IPS-NIHi7 (cell line): Measurements from ENCODE around the gene ARPC5L.
"Not testable (repeated sequence)": the region's sequence is repeated elsewhere in the genome, so short reads cannot be mapped to it uniquely, and the experiment has no call there.

Experiments
- DNase-seq: peaks from one replicate; pipeline ENCODE4 v3.0.0; 2012; ENCODE audit warnings: mixed read lengths; ENCODE audit errors: extremely low spot score

ARPC5L gene

DNA sequence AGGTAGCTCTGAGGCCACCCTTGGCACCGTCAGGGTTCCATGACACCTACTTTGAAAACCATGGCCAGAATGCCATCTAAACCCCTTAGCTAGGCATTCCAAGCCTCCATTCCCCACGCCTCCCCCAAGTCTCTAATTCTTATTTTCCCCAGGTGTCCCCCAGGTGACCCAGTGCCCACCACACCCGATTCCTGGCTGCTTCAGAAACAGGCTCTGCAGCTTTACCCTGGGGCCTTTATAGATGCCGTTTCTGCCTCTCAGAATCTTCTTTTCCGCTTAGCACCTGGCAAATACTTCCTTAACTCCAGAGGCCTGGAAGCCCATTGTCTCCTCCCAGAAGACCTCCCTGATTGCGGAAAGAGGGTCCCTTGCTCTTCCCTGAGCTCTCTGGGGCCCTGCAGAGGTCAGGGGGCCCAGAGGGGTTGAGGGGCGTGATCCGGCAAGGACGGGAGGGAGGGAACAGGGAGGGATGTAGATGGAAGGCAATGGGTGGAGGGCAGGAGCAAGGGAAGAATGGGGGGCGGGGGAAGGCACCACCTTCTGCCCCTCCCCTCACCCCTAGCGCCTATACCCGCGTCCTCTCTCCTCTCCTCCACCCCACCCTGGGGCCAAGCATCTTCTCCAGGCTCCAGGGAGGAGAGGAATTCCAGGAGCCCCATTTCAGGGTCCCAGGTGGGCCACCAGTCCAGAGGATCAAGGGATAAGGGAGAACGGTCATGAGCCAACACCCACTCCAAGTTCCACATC lies 20.7 kb upstream of the ARPC5L start:
- no peak for DNase-seq

DNA sequence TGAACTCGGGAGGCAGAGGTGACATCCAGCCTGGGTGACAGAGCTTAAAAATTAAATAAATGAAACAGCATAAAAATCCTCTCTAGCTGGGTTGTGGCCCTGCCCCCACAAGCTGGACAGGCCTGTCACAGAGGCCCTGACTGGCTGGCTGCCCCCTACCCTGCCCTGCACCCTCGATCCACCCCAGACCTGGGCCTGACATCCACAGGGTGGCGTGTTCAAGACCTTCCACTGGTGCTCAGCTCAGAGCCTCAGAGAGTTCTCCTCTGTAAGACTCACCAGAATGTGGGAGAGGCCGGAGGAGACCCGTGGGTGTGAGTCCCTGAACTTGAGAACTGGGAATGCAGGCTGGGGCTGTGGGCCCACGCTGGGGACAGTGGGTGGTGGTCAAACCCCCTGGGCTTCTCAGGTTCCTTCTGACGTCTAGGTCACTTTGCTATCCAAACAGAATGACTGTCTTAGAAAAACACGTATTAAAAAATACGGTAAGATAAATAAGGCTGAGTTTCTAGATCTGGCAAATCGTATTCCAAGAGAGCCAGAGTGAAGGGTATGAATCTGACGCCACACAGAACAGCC lies 18.4 kb upstream of the ARPC5L start:
- no peak for DNase-seq

DNA sequence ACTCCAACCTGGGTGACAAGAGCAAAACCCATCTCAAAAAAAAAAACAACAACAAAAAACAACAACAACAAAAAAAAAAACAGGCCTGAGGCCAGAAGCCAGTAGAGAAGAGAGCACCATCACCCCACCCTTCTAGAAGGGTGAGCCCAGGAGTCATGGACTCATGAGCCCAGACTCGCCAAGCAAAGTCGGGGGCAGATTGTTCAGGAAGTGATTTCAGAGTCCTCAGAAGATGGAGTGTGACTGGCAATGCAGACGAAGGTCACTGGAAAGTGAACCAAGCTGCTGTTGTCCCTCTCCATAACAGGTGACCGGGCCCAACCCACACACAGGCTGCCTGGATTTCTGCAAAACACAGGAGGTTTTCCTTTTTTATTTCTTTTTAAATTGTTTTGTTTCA lies 17.6 kb upstream of the ARPC5L start:
- DNase-seq, result no peak

DNA sequence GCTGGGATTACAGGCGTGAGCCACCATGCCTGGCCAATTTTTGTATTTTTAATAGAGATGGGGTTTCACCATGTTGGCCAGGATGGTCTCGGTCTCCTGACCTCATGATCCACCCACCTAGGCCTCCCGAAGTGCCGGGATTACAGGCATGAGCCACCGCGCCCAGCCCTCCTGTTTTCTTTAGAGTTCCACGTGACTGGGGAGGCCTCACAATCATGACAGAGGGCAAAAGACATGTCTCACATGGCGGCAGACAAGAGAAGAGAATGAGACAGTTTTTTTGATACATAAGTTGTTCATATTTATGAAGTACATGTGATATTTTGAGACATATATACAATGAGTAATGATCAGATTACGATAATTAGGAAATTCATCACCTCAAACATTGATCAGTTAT lies 15.5 kb upstream of the ARPC5L start:
- DNase-seq, result not testable (repeated sequence)

DNA sequence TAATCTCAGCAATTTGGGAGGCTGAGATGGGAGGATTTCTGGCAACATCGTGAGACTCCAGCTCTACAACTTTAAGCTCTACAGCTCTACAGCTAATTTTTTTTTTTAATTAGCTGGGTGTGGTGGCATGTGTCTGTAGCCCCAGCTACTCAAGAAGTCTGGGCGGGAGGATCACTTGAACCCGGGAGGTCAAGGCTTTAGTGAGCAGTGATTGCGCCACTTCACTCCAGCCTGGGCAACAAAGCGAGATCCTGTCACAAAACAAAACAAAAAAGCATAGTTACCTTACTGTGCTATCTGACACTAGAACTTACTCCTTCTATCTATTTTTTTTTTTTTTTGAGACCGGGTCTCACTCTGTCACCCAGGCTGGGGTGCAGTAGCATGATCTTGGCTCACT lies 15.0 kb upstream of the ARPC5L start:
- DNase-seq, result no peak

DNA sequence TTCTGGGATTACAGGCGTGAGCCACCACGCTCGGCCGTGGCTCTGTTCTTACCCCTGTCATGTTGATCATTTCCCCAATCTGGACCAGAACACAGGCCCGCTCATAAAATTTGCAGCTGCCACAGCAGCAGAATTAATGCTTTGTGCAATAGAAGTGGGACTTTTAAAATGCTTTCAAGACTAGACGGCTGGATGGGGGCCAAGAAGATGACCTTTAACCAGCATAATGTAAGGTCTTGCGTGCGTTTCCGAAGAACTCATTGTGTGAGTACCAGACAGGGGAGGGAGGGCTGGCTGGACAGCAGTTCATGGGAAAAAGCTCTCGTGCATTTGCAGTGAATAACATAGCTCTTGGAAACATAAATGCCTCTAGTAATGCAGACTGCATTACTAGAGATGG lies 12.1 kb upstream of the ARPC5L start:
- no peak for DNase-seq

DNA sequence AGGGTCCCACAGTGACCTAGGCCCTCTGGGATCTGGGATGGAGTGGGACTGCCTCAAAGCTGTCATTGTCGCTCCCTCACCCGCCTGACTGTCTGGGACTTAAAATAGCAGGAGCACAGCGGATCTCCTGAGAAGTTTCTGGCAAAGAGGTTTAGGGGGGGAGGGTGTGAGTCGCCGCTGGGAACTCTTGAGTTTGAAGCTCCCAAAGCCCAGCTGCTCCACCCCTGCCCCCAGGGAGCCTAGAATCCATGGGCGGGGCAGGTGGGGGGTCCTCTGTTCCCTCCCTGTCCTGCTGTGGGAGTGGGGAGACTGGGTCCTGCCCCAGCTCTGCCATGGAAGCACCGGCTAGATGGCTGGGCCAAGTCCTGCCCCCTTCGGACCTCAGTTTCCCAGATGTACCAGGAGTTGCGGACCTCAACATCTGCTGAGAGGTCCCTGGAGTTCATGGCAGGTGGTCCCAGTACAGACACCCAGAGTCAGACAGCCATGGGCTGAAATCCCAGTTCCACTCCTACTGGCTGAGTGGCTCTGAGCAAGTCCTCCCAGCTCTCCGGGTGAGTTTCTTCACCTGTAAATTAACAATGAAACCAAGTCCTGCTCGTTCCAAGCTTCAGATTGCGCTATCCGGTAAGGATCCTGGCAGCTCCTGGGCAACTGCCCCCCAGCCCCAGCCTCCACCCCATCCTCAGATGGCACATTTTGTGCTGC lies 9.7 kb upstream of the ARPC5L start:
- no peak for DNase-seq

DNA sequence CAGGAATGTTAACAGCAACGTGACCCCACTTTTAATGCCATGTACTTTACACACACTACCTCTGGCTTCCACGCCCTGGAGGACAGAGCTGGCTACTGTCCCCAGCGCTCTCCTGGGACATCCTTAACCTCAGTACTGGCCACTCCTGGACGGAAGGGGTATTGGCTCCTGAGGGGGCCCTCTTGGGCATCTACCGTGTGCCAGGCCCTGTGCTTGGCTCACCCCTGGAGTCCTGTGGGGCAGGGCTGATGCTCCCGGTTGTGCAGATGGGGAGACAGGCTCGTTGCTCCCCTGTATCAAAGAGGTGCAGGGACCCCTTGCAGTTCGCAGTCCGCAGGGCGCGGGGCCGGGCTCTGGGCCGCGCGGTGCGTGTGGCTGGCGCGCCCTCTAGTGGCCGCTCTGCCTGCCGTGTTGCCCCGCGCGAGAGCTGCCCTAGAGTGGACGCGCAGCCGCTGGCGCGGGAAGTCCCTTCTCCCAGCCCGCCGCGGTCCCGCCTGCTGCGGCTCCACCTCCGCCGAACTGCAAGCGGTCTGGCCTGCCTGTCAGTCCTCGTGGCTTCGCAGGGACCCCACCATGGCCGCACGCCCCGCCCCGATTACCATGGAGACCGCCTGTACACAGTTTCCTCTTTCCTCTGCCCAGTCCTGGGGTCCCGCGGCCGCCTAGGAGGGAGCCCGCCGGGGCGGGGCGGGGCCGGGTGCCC lies 8.9 kb upstream of the ARPC5L start, which contains the start of gene WDR38:
WDR38 (plus strand) TSS at position 632 of the 703 bp plus-strand sequence. CDS start 72 bp downstream, outside the sequence.
- peak; percentile 91 for DNase-seq

DNA sequence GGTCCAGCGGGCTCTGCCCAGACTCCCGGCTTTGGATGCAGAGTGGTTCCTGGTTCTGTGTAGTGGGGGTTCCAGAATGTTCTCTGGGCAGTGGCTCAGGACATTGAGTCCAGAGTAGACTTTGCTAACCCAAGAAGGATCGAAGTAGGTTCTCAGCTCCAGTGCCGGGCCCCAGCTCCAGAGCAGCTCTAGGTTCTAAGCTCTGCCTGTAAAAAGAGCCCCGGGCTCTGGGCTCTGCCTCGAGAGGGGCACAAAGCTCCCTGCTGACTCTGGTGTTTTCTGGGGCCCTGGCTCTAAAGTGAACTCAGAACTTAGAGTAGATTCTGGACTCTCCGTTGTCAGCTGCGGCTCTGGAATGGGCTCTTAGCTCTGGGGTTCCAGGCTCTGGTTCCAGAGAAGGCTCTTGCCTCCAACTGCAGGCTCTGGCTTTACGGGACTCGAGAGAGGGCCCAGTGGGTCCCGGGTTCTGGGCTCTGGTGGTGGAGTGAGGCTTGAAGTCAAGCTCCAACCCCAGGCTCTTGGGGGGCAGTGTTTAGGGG lies 8.3 kb upstream of the ARPC5L start:
- no peak for DNase-seq

DNA sequence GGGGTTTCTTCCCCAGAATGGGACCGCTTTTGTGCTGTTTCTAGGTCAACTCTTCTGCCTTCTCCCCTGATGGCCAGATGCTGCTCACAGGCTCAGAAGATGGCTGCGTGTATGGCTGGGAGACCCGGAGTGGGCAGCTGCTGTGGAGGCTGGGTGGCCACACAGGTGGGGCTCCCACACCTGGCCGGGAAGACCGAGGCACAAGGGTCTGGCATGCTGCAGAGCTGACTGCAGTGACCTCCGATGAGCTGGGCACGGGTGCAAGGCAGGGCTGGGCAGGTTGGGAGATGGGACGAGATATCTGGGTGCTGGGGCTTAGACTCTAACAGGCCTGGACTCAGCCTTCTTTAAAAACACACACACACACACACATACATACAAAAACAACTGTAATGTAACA lies 7.8 kb upstream of the ARPC5L start:
- no peak for DNase-seq

DNA sequence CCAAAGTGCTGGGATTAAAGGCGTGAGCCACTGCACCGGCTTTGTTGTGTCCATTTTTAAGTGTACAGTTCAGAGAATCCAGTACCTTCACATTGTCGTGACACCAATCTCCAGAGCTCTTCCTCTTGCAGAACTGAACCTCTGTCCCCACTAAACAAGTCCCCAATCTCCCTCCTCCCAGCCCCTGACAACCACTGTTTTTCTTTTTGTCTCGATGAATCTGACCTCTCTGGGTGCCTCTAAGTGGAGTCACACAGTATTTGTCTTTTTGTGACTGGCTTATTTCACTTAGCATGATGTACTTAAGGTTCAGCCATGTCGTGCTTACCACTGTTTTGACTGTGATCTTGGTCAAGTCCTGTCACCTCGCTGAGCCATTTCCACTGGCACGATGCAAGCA lies 7.1 kb upstream of the ARPC5L start:
- DNase-seq, result no peak

DNA sequence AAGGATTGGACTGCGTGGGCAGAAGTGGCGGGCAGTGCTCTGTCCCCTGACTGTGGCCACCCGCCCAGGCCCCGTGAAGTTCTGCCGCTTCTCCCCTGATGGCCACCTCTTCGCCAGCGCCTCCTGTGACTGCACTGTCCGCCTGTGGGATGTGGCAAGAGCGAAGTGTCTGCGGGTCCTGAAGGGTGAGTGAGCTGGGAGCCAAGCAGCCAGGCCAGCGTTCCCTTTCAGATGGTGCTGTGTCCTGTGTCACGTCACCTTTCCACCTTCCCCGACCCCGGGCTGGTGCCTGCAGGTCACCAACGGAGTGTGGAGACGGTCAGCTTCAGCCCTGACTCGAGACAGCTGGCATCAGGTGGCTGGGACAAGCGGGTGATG lies 6.4 kb upstream of the ARPC5L start:
- no peak for DNase-seq

DNA sequence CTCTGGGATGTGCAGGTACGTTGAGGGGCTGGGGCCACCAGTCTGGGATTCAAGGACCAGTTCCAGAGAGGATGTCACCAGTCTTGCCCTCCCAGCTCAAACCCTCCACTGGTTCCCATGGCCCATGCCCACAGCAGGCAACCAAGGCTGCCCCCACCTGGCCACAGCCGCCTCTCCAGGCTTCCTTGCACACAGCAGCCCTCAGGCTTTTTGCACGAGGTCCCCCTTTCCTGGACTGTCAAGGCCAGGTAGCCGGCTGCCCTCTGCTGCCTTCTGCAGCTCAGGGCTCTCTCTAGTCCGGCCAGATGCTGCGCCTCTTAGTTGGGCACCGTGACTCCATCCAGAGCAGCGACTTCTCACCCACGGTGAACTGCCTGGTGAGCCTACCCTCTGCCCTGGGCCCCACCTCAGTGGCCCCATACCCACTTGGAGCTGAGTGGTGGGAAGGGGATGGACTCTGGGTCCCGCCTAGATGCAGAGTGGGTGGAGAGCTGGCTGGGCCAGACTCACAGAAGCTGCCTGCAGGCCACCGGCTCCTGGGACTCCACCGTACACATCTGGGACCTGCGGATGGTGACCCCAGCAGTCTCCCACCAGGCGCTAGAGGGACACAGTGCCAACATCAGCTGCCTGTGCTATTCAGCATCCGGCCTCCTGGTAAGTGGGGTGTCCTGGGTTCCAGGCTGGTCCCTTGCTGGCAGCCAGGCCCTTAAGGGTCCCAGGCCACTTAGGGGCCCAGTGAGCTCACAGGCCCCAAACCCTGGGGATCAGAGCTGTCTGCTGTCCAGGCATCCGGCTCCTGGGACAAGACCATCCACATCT lies 5.8 kb upstream of the ARPC5L start:
- DNase-seq, result peak; percentile 82

DNA sequence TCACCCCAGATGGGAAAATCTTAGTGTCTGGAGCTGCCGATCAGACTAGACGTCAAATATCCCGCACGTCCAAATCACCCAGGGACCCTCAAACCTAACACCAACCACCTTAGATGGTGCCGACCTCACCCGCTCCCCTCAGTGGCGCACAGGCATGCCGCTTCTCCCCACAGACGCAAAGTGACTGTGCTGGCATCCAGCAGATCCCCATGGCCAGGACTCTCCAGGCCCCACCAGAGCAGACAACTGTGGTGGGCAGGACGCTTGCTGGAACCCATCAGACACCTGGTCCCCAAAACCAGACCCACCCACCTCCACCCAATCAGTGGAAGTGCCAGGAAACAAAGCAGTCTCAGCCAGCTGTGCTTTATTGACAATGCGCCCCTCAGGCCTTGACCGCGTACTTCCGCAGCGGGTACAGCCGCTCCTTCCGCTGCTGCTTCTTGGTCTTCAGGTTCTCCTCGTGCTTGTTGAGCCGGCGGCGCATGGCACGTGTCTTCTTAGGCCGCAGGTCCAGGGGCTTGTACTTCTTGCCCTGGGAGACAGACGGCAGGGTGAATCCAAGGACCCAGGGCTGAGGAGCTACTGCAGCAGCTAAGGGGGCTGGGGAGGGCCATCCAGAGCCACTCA lies 4.3 kb upstream of the ARPC5L start:
- no peak for DNase-seq

DNA sequence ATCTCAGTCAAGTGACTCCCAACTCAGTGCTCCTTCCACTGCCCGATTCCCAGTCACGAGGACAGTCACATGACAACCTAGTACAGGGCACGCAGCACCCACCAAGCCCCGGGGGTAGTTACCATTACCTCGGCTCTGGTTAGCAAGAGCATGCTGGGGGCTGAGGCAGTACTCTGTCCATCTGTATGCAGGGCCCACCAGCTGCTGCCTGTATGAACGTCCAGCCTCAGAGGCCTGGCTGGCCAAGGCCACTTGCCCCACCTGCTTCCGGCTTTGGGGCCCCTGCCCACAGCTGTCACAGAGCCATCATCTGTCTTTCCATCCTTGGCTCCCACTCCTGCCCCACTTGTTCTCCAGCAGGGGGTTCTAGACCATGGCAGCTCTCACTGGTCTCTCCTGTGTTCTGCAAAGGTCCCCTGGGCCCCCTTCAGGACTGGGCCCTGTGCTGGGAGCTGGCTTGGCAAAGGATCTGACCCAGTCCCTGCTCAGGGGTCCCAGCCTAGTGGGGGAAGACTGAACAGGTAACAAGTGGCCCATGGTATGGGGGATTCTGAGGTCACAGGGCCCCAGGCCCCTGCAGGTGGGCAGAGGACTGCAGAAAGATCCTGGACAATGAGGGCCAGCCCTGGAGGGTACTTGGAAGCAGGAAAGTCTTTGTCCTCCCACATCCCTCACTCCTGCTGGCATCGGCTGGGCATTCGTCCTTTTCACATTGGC lies 3.4 kb upstream of the ARPC5L start:
- no peak for DNase-seq

DNA sequence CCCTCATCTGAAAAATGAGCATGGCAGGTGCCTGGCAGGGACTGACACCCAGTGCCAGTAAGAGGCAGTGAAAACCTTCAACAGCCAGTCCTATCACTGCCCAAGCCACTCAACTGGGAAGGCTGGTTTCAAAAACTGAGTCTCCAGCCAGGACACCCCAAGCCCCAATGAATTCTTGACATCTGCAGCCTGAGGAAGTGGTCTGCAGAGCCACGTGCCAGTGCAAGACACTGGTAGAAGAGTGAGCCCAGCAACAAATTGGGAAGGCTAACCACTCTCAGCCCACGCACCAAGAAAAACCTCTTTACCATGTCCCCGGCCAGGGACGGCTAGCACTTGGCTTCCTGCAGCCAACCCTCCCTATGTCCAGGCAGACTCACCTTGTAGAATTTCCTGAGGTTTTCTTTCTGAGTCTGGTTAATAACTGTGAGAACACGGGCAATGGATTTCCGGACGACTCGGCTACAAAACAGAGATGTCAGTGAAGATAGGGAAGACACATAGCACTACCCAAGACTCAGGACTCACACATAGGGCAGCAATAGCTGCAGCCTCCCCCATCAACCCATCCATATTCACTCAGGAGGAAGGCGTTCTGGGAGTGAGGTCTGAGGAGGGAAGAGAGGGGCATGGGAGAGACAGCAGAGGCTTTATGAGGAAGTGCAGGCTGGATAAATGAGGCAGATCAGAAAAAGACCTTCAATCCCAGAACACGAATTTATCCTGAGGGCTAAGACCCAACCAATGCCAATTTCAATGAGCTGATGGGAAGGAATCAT lies 1.9 kb upstream of the ARPC5L start:
- no peak for DNase-seq

DNA sequence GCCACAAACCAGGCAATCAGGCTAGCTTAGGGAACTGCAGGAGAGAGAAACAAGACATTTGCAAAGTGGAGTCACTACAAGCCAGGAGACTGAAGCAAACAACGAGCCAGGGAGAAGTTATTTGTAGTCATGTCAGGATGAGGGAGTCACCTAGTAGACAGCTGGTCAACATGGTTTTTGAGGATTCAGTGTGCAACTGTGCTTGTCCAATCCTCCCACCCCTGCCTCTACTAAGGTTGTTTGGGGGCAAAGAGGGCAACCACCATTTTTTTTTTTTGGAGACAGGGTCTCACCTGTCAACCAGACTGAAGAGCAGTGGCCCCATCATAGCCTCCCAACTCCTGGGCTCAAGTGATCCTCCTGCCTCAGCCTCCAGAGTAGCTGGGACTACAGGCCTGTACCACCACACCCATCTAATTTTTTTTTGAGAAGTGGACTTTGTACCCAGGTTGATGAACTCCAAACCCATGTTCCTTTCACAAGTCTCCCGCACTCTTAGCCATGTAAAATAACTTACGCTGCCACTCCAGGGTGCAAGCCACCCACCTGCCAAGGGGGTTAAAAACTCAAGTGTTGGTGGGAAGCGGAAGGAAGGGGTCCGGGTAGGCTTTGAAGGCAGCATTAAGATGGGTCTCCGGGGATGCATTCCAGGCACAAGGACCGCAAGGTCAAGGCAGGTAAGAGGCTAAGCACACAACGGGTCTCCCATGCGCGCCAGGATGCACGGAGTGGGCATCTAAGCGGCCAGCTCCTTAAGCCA lies 1.2 kb upstream of the ARPC5L start:
- DNase-seq, result no peak

DNA sequence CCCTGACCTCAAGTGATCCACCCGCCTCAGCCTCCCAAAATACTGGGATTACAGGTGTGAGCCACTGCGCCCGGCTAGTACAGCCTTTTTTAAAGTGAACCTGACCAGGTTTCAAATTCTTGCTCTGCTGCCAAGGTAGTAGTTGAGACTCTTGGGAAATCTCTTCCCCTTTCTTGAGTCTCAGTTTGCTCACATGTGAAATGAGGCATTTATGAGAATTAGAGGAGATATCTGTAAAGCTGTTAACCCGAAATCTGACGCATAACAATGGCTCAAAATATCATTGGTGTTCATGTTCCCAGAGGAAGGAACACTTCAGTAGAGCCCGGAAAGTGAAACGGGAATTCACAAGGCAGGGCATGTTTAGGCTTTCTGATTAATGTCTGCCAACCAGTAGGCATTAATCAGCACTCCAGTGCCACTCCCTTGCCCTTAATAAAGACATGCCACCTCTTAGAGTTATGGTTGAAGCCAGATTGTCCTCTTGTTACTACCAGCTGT lies 1.5 kb downstream of the ARPC5L start:
- no peak for DNase-seq
